HG03342 (cell line): Measurements from ENCODE around the gene FOCAD.
"Not testable (repeated sequence)": the region's sequence is repeated elsewhere in the genome, so short reads cannot be mapped to it uniquely, and the experiment has no call there.

Experiments used
- ATAC-seq: cut with Tn5 transposase; IDR thresholded peaks from one replicate; pipeline ENCODE4 v1.9.1; 2021; ENCODE audit warnings: mild to moderate bottlenecking, moderate library complexity; ENCODE audit not compliant: unreplicated experiment

FOCAD gene, protein sequence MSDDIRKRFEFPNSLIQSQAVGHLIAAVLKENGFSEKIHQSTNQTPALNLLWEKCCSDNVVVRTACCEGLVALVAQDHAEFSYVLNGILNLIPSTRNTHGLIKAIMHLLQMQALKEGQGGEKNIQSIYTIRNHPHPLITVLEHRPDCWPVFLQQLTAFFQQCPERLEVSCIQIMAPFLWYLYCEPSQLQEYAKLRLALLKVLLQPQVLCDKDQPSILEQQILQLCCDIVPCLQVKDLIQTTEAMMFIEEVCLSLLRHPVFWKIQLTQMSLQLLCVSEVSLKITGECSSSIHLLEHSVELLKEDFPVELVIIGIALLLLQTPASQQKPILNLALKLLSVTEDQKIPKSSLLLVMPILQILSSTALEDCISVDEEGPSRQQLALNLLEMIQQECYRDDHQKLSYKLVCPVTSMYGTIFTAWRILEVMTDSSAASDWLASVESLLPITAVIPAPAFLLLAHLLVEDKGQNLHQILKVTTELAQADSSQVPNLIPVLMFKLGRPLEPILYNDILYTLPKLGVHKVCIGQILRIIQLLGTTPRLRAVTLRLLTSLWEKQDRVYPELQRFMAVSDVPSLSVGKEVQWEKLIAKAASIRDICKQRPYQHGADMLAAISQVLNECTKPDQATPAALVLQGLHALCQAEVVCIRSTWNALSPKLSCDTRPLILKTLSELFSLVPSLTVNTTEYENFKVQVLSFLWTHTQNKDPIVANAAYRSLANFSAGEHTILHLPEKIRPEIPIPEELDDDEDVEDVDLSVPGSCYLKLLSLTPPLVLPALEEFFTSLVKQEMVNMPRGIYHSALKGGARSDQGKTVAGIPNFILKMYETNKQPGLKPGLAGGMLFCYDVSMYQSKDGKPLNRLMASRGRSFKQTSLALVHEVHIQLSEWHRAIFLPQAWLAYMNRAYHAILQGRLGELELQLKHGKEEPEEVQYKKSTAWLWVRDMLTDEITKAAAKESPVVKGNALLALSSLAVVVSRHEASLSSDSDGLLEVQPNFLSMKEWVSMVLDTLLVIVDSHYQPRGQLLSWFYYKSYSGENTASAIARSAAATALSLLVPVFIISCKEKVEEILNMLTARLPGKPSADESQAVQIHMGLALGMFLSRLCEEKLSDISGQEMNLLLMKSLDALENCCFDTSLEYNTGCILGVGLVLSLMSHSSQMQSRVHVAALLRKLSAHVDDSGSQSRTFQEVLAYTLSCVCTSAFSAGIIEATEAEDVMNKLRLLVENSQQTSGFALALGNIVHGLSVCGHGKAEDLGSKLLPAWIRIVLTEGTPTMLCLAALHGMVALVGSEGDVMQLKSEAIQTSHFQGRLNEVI (N-terminal part only)

DNA sequence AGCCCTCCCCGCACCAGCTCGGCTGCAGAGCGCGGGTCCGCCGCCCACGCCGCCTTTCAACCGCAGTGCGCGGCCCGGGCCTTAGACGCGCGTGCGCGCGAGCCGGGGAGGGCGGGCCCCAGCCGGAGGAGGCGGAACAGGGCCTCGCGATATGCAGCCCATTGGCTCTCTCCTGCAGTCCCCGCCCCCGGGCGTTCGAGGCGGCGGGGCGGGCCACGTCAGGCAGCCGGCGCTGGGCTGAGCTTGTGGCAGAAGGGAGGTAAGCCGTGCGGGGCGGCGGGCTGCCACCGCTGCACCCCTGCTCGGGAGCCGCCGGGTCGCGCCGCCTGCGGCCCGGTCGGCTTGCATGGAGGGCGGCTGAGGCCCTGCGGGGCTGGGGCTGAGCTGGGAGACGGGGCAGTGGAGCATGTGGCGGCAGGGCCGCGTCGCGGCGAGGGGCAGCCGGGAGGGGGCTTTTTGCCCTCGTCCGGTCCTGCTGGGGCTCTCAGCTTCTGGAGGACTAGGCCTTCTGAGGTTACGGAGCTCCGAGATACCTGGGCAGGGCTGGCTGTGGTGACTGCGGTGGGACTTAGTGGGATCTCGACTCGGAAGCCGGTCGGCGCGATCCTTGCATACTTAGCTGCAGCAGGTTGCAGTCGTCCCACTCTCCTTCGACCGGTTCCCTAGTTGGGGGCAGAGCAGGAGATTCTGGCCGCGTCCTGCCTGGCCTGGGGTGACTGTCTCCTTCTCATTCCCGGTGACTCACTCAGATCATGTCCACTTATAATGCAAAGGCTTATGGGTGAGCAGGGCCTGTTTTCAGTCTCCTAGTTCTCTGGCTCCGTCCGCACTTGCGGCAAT is at the start of gene FOCAD:
Gene FOCAD, plus strand, starts transcription at position 225 of the 840 bp plus-strand sequence. CDS start 31,095 bp downstream, outside the sequence.
- ATAC-seq: peak; percentile 98

DNA sequence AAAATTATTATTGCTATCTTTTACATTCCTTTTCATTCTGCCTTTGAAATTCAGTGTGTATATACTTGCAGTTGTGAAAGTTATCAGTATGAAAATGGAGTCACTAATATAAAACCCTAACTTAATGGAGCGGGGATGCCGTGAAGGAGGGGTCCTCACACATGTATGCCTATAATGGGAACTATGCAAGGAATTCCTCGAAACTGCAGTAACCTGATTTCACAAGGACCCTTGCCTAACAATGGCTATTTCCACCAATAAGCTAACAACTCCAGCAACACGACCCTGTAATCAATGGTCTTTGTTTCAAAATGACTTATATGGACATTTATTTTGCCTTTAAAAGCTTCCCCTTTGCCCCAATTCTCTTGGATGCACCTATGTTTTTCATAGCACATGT is 49.2 kb upstream of the FOCAD start:
- no peak for ATAC-seq

DNA sequence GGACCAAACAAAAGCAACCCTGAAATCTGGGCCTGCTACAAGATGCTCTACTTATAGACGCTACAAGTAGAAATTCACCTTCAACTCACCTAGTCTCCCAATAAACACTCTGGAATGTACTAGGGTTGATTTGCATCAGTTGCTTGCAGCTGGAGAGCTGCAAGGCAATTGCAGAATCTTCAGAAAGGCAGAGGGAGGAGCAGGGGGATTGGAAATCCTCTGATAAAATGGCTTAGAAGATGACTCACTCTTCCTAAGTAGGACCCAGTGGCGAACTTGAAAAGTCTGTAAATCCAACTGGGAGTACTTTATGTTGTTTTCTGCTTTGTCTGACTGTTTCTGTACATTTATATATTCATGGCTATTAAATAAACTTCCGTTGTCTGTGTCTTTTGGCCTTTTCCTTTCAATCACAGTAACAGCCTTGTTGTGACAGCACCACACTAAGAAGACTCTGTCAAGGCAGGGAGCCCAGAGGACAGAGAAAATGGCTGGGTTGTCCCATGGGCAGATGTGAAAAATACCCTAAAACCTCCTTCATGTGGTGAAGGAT is 47.1 kb upstream of the FOCAD start:
- ATAC-seq: no peak

DNA sequence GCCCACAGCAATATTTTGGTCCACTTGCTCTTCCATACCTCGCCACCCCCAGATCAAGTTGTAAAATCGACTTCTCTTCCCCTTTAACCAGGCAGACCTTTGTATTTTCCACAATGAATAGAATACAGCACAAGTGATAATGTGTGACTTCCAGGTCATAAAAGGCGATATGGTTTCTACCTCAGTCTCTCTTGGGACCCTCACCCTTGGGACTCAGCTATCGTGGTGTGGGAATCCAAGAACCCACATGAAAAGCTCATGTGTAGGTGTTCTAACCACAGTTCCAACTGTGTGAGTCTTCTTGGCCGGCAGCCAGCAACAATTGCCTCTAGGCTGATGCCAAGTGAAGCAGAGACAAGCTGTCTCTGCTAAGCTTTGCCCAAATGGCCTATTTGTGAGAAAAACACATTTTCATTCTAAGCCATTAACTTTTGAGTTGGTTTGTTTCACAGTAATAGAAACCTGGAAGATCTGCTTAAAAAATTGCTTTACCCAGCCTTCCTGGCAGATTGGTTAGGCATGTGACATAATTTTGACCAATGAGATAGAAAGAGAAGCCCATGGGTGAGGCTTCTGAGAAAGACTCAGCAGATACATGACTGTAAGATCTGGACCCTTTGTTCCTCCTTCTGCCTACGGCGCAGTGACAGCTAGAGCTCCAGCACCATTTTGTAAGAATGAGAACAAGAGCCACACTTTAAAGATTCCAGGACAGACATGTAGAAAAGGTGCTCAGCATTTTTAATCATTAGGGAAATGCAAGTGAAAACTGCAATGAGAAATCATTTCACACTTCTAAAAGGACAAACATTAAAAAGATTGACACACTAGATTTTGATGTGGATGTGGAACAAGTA is 43.5 kb upstream of the FOCAD start:
- peak; percentile 89 for ATAC-seq

DNA sequence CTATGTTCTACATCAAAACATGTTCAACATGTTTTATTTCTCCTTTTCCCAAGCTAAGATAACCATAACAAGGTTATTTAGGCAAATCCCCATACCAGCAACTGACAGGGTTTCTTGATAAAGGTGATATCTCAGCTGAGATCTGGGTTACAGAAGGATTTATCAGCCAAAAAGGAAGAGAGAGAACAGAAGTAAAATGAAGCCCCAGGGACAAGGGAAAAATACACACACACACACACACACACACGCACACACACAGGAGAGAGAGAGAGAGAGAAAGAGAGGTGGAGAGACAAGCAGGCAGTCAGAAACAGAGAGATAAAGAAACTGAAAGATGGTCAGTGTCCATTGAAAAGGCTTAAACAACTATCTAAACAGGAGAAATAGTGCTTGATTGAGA is 42.0 kb upstream of the FOCAD start:
- no peak for ATAC-seq

DNA sequence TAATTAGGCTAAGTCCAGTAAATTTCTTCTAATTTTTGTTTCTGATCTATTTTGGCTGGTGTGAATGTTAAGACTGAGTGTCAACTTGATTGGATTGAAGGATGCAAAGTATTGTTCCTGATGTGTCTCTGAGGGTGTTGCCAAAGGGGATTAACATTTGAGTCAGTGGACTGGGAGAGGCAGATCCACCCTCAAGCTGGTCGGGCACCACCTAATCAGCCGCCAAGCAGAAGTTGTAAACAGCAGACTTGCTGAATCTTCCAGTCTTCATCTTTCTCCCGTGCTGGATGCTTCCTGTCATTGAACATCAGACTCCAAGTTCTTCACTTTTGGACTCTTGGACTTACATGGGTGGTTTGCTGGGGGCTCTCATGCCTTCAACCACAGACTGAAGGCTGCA is 40.4 kb upstream of the FOCAD start:
- ATAC-seq: no peak

DNA sequence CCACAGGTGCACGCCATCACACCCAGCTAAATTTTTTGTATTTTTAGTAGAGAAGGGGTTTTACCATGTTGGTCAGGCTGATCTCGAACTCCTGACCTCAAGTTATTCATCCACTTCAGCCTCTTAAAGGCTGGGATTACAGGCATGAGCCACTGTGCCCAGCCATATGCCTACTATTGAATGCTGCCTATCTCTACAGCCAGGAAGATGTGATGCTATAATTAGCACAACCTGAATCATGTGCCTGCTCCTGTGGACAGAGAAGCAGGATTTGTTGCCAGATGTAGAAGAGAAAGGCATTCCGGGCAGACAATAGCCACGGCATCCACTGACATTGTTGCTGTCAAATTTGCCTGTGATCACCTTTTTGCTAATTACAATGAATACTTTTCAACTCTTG is 37.4 kb upstream of the FOCAD start:
- ATAC-seq: no peak

DNA sequence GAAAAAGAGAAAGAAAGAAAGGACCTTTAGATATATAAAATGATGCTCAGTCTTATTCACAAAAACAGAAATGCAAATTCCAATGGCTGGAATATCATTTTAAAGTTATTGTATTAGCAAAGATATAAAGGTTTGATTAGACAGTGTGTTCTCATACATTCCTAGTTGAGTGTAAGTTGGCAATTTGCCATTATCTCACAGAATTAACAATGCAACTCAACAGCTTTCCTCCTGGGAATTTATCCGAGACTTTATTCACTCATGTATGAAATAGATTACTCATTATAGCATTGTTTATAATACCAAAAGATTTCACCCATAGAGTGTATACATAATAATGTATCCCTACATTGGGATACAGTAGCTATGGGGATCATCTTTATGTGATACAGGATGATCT is 34.7 kb upstream of the FOCAD start:
- ATAC-seq: no peak

DNA sequence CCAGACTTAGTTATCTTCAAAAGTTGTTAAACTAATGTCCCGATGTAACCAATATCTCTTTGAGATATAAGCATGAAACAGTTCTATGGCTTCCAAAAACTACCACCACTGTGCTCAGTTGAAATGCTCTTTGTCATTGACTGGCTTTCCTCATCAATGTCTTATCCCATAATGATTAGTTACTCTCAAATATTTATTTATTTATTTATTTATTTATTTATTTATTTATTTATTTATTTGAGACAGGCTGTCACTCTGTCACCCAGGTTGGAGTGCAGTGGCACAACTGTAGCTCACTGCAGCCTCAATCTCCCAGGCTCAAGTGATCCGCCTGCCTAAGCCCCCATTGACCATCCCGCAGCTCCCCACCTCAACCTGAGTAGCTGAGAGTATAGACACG is 33.7 kb upstream of the FOCAD start:
- ATAC-seq: no peak

DNA sequence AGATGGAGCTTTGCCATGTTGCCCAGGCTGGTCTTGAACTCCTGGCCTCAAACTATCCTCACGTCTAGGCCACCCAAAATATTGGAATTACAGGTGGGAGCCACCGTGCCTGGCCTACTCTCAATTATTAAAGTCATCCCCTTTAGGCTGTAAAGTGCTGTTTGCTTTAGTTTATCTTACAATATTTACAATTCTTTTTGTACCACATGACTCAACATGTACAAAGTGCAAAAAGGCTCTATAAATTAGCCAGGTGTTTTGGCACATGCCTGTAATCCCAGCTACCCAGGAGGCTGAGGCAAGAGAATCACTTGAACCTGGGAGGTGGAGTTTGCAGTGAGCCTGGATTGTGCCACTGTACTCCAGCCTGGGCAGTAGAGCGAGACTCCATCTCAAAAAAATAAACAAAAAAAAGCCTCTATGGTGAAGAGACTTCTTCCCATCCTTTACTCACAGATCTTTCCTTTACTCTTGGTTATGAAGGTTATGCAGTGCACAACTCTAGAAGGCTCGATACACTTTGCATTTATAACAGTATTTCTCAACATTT is 33.2 kb upstream of the FOCAD start:
- no peak for ATAC-seq

DNA sequence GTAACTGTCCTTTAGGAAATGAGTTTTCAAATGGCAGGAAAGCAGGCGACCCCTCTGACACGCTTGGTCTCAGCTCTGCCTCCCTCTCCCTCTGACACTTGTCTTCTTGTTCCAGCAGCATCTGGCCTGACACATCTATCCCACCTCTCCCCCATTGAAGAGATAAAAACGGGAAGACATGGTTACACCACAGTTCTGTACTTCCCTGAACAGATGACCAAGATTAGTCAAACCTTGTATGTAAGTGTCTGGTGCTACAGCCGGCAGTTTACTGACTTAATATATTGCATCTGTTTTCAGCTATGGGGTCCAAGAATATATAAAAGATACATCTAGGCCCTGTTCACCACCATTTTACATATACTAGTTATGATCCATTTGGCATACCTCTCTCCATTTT is 32.1 kb upstream of the FOCAD start:
- ATAC-seq: no peak

DNA sequence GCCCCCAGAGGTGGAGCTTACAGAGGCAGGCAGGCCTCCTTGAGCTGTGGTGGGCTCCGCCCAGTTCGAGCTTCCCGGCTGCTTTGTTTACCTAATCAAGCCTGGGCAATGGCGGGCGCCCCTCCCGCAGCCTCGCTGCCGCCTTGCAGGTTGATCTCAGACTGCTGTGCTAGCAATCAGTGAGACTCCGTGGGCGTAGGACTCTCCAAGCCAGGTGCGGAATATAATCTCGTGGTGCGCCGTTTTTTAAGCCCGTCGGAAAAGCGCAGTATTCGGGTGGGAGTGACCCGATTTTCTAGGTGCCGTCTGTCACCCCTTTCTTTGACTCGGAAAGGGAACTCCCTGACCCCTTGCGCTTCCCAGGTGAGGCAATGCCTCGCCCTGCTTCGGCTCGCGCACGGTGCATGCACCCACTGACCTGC is 25.8 kb upstream of the FOCAD start:
- not testable (repeated sequence) for ATAC-seq

DNA sequence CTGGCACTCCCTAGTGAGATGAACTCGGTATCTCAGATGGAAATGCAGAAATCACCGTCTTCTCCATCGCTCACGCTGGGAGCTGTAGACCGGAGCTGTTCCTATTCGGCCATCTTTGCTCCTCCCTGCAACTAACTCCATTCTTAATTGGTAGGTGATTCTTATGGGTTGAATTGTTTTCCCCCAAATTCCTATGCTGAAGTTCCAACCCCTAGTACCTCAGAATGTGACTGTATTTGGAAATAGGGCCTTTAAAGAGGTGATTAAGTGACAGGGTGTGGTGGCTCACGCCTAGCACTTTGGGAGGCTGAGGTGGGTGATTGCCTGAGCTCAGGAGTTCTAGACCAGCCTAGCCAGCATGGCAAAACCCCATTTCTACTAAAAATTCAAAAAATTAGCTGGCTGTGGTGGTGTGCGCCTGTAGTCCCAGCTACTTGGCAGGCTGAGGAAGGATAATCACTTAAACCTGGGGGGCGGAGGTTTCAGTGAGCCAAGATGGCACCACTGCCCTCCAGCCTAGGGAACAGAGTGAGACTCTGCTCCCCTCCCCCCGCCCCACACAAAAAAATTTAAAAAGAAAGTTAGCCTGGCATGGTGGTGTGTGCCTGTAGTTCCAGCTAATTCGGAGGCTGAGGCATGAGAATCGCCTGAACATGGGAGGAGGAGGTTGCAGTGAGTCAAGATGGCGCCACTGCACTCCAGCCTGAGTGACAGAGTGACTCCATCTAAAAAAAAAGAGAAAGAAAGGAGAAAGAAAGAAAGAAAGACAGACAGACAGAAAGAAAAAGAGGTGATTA is 25.2 kb upstream of the FOCAD start:
- ATAC-seq: no peak

DNA sequence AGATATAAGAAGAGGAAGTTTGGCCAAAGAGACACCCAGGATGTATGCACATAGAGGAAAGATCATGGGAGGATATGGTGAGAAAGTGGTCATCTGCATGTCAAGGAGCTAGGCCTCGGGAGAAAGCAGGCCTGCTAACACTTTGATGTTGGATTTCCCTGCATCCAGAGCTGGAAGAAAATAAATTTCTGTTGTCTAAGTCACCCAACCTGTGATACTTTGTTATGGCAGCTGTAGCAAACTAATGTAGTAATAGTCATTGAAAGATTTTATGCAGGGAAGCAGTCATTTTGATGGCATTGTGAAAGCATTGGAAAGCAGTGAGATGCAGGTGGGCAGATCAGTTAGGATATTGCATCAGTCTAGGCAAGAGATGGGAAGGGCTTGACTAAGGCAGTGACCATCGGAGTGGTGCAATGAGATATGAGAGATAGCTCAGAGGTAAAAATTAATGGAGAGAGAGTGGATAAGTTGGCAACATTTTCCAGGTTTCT is 24.5 kb upstream of the FOCAD start:
- ATAC-seq: no peak

DNA sequence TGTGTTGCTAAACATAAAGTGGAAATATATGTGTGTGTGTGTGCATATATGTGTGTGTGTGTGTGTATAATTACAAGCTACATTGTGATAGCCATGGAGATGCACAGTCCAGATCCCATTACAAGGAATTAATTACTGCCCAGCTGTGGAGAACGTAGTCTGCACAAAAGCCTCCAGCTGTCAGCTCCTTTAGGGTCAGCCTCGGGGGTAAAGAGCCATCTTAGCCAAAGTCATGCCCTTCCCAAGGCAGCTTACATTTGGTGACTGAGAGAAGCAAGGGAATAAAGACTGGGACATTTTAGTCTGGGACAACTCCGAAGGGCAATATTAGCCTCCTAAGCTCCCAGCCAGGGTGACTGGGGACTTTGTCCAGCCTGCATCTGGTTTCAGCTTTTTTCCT is 21.9 kb upstream of the FOCAD start:
- ATAC-seq: no peak

DNA sequence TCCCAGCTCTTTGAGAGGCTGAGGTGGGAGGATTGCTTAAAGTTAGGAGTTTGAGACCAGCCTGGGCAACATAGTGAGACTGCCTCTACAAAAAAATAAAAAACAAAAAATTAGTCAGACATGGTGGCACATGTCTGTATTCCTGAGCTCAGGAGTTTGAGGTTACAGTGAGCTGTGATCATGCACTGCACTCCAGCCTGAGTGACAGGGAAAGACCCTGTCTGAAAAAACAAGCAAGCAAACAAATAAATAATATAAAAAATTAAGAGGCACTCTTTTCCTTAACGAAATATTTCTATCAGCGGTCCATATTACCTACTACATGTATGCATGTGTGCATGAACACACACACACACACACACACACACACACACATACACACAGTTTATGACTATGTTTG is 20.9 kb upstream of the FOCAD start:
- ATAC-seq: no peak

DNA sequence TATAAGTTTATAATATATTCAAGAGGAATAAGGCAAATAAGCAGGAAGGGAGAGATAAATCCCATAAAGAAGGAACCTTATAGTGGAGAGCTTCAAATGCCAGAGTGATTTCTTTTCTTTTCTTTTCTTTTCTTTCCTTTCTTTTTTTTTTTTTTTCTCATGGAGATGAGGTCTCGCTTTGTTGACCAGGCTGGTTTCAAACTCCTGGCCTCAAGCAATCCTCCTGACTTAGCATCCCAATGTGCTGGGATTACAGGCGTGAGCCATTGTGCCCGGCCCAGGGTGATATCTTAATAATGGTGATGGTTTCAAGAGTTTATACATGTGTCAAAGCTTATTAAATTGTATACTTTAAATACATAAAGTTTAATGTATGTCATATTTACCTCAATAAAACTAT is 19.6 kb upstream of the FOCAD start:
- ATAC-seq: no peak

DNA sequence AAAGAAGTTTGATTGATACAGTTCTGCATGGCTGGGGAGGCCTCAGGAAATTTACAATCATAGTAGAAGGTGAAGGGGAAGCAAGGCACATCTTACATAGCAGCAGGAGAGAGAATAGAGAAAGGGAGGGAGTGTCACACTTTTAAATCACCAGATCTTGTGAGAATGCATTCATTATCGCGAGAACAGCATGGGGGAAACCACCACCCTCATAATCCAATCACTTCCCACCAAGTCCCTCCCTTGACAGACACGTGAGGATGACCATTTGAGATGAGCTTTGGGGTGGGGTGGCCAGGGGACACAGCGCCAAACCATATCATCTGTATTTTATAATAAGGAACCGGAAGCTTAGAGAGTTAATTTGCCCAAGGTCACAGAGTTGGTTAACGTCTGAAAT is 13.7 kb upstream of the FOCAD start:
- ATAC-seq: no peak
